ENCODE results near the gene TP53TG3E.
"Not testable (repeated sequence)": the region's sequence is repeated elsewhere in the genome, so short reads cannot be mapped to it uniquely, and the experiment has no call there.

TP53TG3E gene, protein sequence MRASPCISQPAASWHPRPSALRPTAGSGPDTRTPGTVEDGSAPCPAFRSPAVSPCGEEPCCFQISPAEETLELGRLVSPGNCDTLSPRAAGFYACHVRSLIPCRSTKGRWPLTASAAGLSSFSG

GRCh38 chr16:33304006-33304405 lies at the start of gene TP53TG3E:
Gene TP53TG3E (plus strand): TSS chr16:33304306. CDS start chr16:33304374, 68 bp downstream.
- H3K9ac ChIP-seq (ENCODE audit: low read length); H3K36me3 ChIP-seq (ENCODE audit: control insufficient read depth, insufficient read depth, low read length); H3K27me3 ChIP-seq (ENCODE audit: control insufficient read depth, insufficient read depth, low read length); H3K4me3 ChIP-seq (ENCODE audit: low read length); H3K9me3 ChIP-seq (ENCODE audit: control insufficient read depth, low read length); H3K4me1 ChIP-seq (ENCODE audit: control insufficient read depth, insufficient read depth, low read length): not testable (repeated sequence)

DNA sequence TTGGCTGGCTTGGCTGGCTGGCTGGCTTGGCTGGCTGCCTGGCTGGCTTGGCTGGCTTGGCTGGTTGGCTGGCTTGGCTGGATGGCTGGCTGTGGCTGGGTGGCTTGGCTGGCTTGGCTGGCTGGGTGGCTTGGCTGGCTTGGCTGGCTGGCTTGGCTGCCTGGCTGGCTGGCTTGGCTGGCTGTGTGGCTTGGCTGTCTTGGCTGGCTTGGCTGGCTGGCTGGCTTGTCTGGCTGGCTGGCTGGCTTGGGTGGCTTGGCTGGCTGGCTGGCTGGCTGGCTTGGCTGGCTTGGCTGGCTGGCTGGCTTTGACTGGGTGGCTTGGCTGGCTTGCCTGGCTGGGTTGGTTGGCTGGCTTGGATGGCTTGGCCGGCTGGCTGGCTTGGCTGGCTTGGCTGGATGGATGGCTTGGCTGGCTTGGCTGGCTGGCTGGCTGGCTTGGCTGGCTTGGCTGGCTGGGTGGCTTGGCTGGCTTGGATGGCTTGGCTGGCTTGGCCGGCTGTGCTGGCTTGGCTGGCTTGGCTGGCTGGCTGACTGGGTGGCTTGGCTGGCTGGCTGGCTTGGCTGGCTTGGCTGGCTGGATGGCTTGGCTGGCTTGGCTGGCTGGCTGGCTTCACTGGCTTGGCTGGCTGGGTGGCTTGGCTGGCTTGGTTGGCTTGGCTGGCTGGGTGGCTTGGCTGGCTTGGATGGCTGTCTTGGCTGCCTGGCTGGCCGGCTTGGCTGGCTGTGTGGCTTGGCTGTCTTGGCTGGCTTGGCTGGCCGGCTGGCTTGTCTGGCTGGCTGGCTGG lies 32.3 kb downstream of the TP53TG3E start:
- not testable (repeated sequence) for H3K27me3 ChIP-seq (ENCODE audit: control insufficient read depth, insufficient read depth, low read length); H3K4me3 ChIP-seq (ENCODE audit: low read length); H3K4me1 ChIP-seq (ENCODE audit: control insufficient read depth, insufficient read depth, low read length)

DNA sequence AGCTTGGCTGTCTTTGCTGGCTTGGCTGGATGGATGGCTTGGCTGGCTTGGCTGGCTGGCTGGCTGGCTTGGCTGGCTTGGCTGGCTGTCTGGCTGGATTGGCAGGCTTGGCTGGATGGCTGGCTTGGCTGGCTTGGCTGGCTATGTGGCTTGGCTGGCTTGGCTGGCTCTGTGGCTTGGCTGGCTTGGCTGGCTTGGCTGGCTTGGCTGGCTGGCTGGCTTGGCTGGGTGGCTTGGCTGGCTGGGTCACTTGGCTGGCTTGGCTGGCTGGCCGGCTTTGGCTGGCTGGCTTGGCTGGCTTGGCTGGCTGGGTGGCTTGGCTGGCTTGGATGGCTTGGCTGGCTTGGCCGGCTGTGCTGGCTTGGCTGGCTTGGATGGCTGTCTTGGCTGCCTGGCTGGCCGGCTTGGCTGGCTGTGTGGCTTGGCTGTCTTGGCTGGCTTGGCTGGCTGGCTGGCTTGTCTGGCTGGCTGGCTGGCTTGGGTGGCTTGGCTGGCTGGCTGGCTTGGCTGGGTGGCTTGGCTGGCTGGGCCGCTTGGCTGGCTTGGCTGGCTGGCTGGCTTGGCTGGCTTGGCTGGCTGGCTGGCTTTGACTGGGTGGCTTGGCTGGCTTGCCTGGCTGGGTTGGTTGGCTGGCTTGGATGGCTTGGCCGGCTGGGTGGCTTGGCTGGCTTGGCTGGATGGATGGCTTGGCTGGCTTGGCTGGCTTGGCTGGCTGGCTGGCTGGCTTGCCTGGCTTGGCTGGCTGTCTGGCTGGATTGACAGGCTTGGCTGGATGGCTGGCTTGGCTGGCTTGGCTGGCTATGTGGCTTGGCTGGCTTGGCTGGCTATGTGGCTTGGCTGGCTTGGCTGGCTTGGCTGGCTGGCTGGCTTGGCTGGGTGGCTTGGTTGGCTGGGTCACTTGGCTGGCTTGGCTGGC lies 33.8 kb downstream of the TP53TG3E start:
- not testable (repeated sequence) for H3K4me3 ChIP-seq (ENCODE audit: low read length); H3K9ac ChIP-seq (ENCODE audit: low read length); H3K27me3 ChIP-seq (ENCODE audit: control insufficient read depth, insufficient read depth, low read length); H3K36me3 ChIP-seq (ENCODE audit: control insufficient read depth, insufficient read depth, low read length); H3K9me3 ChIP-seq (ENCODE audit: control insufficient read depth, low read length); H3K4me1 ChIP-seq (ENCODE audit: control insufficient read depth, insufficient read depth, low read length)

More for the DNA sequence above, 32.3 kb downstream of the TP53TG3E start:
- not testable (repeated sequence) for H3K9me3 ChIP-seq (ENCODE audit: control insufficient read depth, low read length); H3K36me3 ChIP-seq (ENCODE audit: control insufficient read depth, insufficient read depth, low read length); H3K9ac ChIP-seq (ENCODE audit: low read length)

- H3K36me3 ChIP-seq (ENCODE audit: control insufficient read depth, insufficient read depth, low read length); H3K9ac ChIP-seq (ENCODE audit: low read length); H3K27me3 ChIP-seq (ENCODE audit: control insufficient read depth, insufficient read depth, low read length); H3K4me3 ChIP-seq (ENCODE audit: low read length); H3K9me3 ChIP-seq (ENCODE audit: control insufficient read depth, low read length); H3K4me1 ChIP-seq (ENCODE audit: control insufficient read depth, insufficient read depth, low read length): not testable (repeated sequence)
Measured at GRCh38 chr16:33338543-33338951, 34.4 kb downstream of the TP53TG3E start.

GRCh38 chr16:33339093-33340061 lies 35.3 kb downstream of the TP53TG3E start:
- not testable (repeated sequence) for H3K9ac ChIP-seq (ENCODE audit: low read length); H3K36me3 ChIP-seq (ENCODE audit: control insufficient read depth, insufficient read depth, low read length); H3K27me3 ChIP-seq (ENCODE audit: control insufficient read depth, insufficient read depth, low read length); H3K4me3 ChIP-seq (ENCODE audit: low read length); H3K9me3 ChIP-seq (ENCODE audit: control insufficient read depth, low read length); H3K4me1 ChIP-seq (ENCODE audit: control insufficient read depth, insufficient read depth, low read length)

All from mucosa of stomach (tissue), 1 donor.